HL-60 (cell line): ENCODE results near the gene GALNT17.

Experiments used
- CTCF ChIP-seq: IDR thresholded peaks from one replicate; pipeline ENCODE4 v1.5.1; 2011; ENCODE audit warnings: low read length, control low read depth, inconsistent platforms; ENCODE audit not compliant: insufficient read depth
- POLR2AphosphoS5 ChIP-seq: IDR thresholded peaks from 2 replicates; pipeline ENCODE4 v1.6.1; 2012; ENCODE audit warnings: low read depth
- REST ChIP-seq: IDR thresholded peaks from 2 replicates; pipeline ENCODE4 v1.6.1; 2012; ENCODE audit warnings: low read depth; ENCODE audit not compliant: insufficient replicate concordance

GRCh38 chr7:71129126-71129525 lies 2.8 kb upstream of the GALNT17 start:
- TF ChIP-seq CTCF (no peak), REST (no peak), POLR2AphosphoS5 (no peak)
